ENCODE data around the gene LONP1. TPM values are rescaled to one million over a fixed set of nuclear protein-coding genes. Genes with fewer than 3 reads are reported as not detected.

Gene LONP1
- total RNA-seq, 1 donor from 2014 or later = 74.0 TPM

- H3K36me3 Mint-ChIP-seq = no peaks in the 10 kb centered on the region
- no peak for TF ChIP-seq CTCF (conservative IDR thresholded peaks at IDR 0.05)
- DNase-seq (ENCODE audit: extremely low spot score, unreplicated experiment) = no peak
- peaks cover 9% of the 10 kb centered on the region for H3K4me1 Mint-ChIP-seq (ENCODE audit: unreplicated experiment)
- H3K27me3 Mint-ChIP-seq = peaks cover 3% of the 10 kb centered on the region
- no peak overlapping the region for H3K27ac Mint-ChIP-seq
- H3K4me3 Mint-ChIP-seq = no peak overlapping the region
- no peaks in the 10 kb centered on the region for H3K9me3 Mint-ChIP-seq
Measured at GRCh38 chr19:5678071-5678718, 41.8 kb downstream of the LONP1 start.

GRCh38 chr19:5677580-5677979, 42.4 kb downstream of the LONP1 start:
- no peak overlapping the region for H3K4me3 Mint-ChIP-seq
- peaks cover 9% of the 10 kb centered on the region for H3K4me1 Mint-ChIP-seq (ENCODE audit: unreplicated experiment)
- no peak overlapping the region for H3K27ac Mint-ChIP-seq
- no peaks in the 10 kb centered on the region for H3K36me3 Mint-ChIP-seq
- DNase-seq (ENCODE audit: extremely low spot score, unreplicated experiment) = no peak
- peaks cover 3% of the 10 kb centered on the region for H3K27me3 Mint-ChIP-seq
- no peaks in the 10 kb centered on the region for H3K9me3 Mint-ChIP-seq
- no peak for TF ChIP-seq CTCF (conservative IDR thresholded peaks at IDR 0.05)

- no peak for DNase-seq (ENCODE audit: extremely low spot score, unreplicated experiment)
- H3K27me3 Mint-ChIP-seq = peaks cover 3% of the 10 kb centered on the region
- no peaks in the 10 kb centered on the region for H3K9me3 Mint-ChIP-seq
- TF ChIP-seq CTCF (conservative IDR thresholded peaks at IDR 0.05) = no peak
- H3K4me3 Mint-ChIP-seq = no peak overlapping the region
- H3K36me3 Mint-ChIP-seq = no peaks in the 10 kb centered on the region
- no peak overlapping the region for H3K27ac Mint-ChIP-seq
- peaks cover 9% of the 10 kb centered on the region for H3K4me1 Mint-ChIP-seq (ENCODE audit: unreplicated experiment)
Measured at GRCh38 chr19:5677136-5677535, 42.8 kb downstream of the LONP1 start.

GRCh38 chr19:5676772-5677105, 43.2 kb downstream of the LONP1 start:
- Mint-ChIP-seq H3K9me3 (no peaks in the 10 kb centered on the region), H3K4me3 (no peak overlapping the region), H3K27me3 (peaks cover 3% of the 10 kb centered on the region), H3K36me3 (no peaks in the 10 kb centered on the region), H3K4me1 (ENCODE audit: unreplicated experiment) (peaks cover 5% of the 10 kb centered on the region), H3K27ac (no peak overlapping the region)
- no peak for TF ChIP-seq CTCF (conservative IDR thresholded peaks at IDR 0.05)
- DNase-seq (ENCODE audit: extremely low spot score, unreplicated experiment) = no peak

GRCh38 chr19:5676105-5676771, 43.7 kb downstream of the LONP1 start:
- no peak for DNase-seq (ENCODE audit: extremely low spot score, unreplicated experiment)
- Mint-ChIP-seq H3K4me3 (no peak overlapping the region), H3K9me3 (no peaks in the 10 kb centered on the region), H3K36me3 (no peaks in the 10 kb centered on the region), H3K27me3 (peaks cover 3% of the 10 kb centered on the region), H3K4me1 (ENCODE audit: unreplicated experiment) (peaks cover under 1% of the 10 kb centered on the region), H3K27ac (no peak overlapping the region)
- TF ChIP-seq CTCF (conservative IDR thresholded peaks at IDR 0.05) = no peak

Measured in type B pancreatic cell (in vitro differentiated cells).